BJ (cell line): Measurements from ENCODE around the gene NSD2. TPM values are rescaled to one million over a fixed set of nuclear protein-coding genes. Genes with fewer than 3 reads are reported as not detected.

ENCODE experiments used
- CTCF ChIA-PET: fragments of 350-600 bp; formaldehyde crosslinking; extraction: SDS; loops from one replicate; lab custom pipeline; 2021; ENCODE audit warnings: antibody characterized with exemption, inconsistent platforms; lab: Yijun Ruan, JAX
- POLR2A ChIA-PET: fragments of 300-600 bp; sonication (Branson Sonifier 250); formaldehyde crosslinking; extraction: SDS; loops from one replicate; lab custom pipeline; 2021; ENCODE audit warnings: antibody characterized with exemption; lab: Charles Lee
- DNase-seq: peaks from one replicate; pipeline ENCODE4 v3.0.0-alpha.2; 2011; ENCODE audit warnings: low read depth
- H3K27me3 ChIP-seq: 2 replicates; pipeline ENCODE4 v1.6.0; 2011; ENCODE audit warnings: low read length; ENCODE audit not compliant: control insufficient read depth, insufficient read depth
- H3K36me3 ChIP-seq: 2 replicates; pipeline ENCODE4 v1.5.1; 2011; ENCODE audit warnings: low read length; ENCODE audit not compliant: control insufficient read depth, insufficient read depth
- H3K4me3 ChIP-seq: 2 replicates; pipeline ENCODE4 v1.5.1; 2011; ENCODE audit warnings: low read depth, mild to moderate bottlenecking, control low read depth, low read length
- CTCF ChIP-seq: IDR thresholded peaks from 2 replicates; pipeline ENCODE4 v1.5.1; 2011; ENCODE audit warnings: low read depth, mild to moderate bottlenecking, control low read depth, inconsistent platforms, low read length, moderate library complexity; ENCODE audit not compliant: insufficient read depth
- polyA plus RNA-seq: library from polyadenylated mRNA; depleted of rRNA; stranded (reverse); fragments of >200 nt; gene quantifications from 2 replicates; pipeline ENCODE4 v1.2.3, GENCODE V29; 2011

Gene NSD2
- polyA plus RNA-seq, 1 experiment: 22.3 TPM

- no peak for TF ChIP-seq CTCF
- ChIA-PET CTCF (no interaction called here), POLR2A (no interaction called here)
- Histone ChIP-seq H3K4me3 (no peak overlapping the region), H3K27me3 (no peaks in the 10 kb centered on the region), H3K36me3 (peaks cover 27% of the 10 kb centered on the region)
- DNase-seq: no peak
Observed at GRCh38 chr4:1975391-1975801, 104.2 kb downstream of the NSD2 start.

DNA sequence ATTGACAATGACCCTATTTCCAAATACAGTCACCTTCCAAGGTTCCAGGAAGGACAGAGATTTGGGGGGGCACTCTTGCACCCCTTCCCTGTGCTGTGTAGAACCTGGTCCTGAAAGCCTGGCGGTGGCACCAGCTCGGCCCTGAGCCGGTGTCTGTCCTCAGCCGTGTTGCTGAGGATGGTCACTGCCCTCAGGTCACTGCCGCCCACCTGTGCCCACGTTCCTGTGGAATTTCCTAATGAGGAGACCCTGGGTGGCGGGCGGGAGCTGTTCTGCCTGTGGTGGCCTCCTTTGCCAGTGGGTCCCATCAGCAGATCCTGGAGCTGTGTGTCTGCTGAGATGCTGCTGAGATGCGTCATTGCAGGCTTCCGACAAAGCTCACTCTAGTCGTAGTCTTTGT, 104.7 kb downstream of the NSD2 start:
- CTCF ChIA-PET: no interaction called here
- Histone ChIP-seq H3K4me3 (no peak overlapping the region), H3K27me3 (no peaks in the 10 kb centered on the region), H3K36me3 (peaks cover 30% of the 10 kb centered on the region)
- no peak for TF ChIP-seq CTCF
- POLR2A ChIA-PET: no interaction called here
- no peak for DNase-seq

DNA sequence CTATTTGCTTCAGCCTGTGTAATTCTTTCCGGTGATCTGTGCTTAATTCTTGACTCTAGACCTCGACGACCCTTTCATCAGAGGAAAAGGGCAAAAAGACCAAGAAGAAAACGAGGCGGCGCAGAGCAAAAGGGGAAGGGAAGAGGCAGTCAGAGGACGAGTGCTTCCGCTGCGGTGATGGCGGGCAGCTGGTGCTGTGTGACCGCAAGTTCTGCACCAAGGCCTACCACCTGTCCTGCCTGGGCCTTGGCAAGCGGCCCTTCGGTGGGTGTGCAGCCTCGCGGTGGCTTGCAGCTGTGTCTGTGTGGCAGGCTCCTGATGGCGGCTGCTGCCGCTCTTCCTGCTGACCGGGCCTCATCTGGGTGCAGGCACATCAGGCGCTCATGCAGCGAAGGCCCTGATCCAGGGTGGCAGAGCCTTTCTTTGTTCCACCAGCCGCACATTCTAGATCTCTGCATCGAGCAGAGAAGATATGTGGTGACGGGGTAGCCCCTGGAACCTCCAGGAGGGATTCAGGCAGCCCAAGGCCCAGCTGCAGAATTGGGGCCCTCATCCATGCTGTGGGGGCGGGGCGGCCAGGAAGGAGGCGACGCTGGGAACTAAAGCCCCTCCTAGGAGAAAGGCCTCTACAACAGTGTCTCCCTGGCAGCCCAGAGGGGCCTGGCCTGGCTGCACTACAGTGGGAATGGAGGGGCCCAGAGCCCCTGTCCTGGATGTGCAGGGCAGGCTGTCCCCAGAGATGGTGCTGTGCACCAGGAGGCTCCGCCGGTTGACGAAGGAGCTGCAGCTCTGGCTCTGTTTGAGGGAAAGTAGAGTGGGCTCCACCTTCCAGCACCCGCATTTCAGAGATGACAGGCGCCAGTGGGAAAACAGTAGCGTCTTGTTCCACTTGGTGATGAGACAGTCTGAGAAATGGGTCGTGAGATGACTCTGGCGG, 105.5 kb downstream of the NSD2 start:
- TF ChIP-seq CTCF: no peak
- no peak for DNase-seq
- H3K36me3 ChIP-seq: peaks cover 30% of the 10 kb centered on the region
- POLR2A ChIA-PET: no interaction called here
- CTCF ChIA-PET: no interaction called here
- no peak overlapping the region for H3K4me3 ChIP-seq
- no peaks in the 10 kb centered on the region for H3K27me3 ChIP-seq

DNA sequence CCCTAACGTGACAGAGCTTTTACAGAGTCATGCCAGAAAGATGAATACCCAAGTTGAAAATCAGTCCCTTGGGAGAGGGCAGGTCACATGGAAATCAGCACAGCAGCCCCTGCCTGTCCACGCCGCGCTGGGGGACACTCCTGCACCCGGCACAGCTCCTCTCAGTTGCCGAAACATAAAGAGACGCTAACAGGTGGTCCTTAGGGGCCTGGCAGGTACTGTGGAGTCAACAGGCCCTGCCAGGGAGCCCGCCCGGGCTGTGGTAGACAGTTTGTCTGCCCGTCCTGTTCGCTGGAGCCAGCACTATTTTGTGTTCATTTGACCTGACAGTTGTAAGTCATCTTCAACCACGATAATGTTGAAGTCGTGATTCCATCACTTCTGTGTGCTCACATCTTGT, 107.0 kb downstream of the NSD2 start:
- ChIA-PET CTCF (no interaction called here), POLR2A (no interaction called here)
- H3K36me3 ChIP-seq: peaks cover 35% of the 10 kb centered on the region
- DNase-seq: no peak
- no peaks in the 10 kb centered on the region for H3K27me3 ChIP-seq
- no peak for TF ChIP-seq CTCF
- H3K4me3 ChIP-seq: no peak overlapping the region

GRCh38 chr4:1978741-1979476, 107.7 kb downstream of the NSD2 start:
- no peak for TF ChIP-seq CTCF
- no peaks in the 10 kb centered on the region for H3K27me3 ChIP-seq
- DNase-seq: no peak
- CTCF ChIA-PET: no interaction called here
- H3K4me3 ChIP-seq: no peak overlapping the region
- peaks cover 41% of the 10 kb centered on the region for H3K36me3 ChIP-seq
- POLR2A ChIA-PET: no interaction called here
